Prostate gland (tissue), 2 donors: ENCODE data around the gene CDX1. TPM values are rescaled to one million over a fixed set of nuclear protein-coding genes. Genes with fewer than 3 reads are reported as not detected.
A peak's percentile ranks its signal among the peaks of the same experiment; 100 is the strongest.

ENCODE experiments used
- DNase-seq: peaks from one replicate; pipeline ENCODE4 v3.0.0-alpha.2; 2019; ENCODE audit warnings: low spot score
- H3K27ac ChIP-seq, 2 donors: fragments of 200-600 bp; sonication (generic); 2 replicates each; pipeline ENCODE4 v1.5.1; 2017 to 2019
- H3K27me3 ChIP-seq: fragments of 200-600 bp; sonication (generic); replicated peaks from 2 replicates; pipeline ENCODE4 v1.5.1; 2019; ENCODE audit not compliant: insufficient read depth
- H3K36me3 ChIP-seq, 2 donors: fragments of 200-600 bp; sonication (generic); 1 replicate in 1 of 2; 2 replicates in 1 of 2; pipeline versions ENCODE4 v1.5.1 to v1.8.1; 2017 to 2019
- H3K4me1 ChIP-seq: fragments of 200-600 bp; sonication (generic); replicated peaks from 2 replicates; pipeline ENCODE4 v1.5.1; 2019
- H3K4me3 ChIP-seq, 2 donors: fragments of 200-600 bp; sonication (generic); 2 replicates each; pipeline ENCODE4 v1.5.1; 2017 to 2019
- H3K9me3 ChIP-seq: fragments of 200-600 bp; sonication (generic); 2 replicates; pipeline ENCODE4 v1.5.1; 2017
- CTCF ChIP-seq, 4 experiments: fragments of 200-600 bp in 2 of 4; fragments of 450-650 bp in 2 of 4; sonication (generic) in 2 of 4; IDR thresholded peaks; 1 replicate in 3 of 4; 2 replicates in 1 of 4; pipeline ENCODE4 v1.5.1; 2016 to 2019; ENCODE audit warnings: antibody characterized with exemption in 4 of 4, mild to moderate bottlenecking in 2 of 4, moderate library complexity in 2 of 4
- POLR2A ChIP-seq: fragments of 450-650 bp; IDR thresholded peaks from one replicate; pipeline ENCODE4 v1.6.1; 2016; ENCODE audit warnings: antibody characterized with exemption, mild to moderate bottlenecking
- POLR2AphosphoS5 ChIP-seq: sonication (generic); formaldehyde crosslinking; IDR thresholded peaks from one replicate; pipeline ENCODE4 v1.6.1; 2017; ENCODE audit warnings: antibody characterized with exemption
- WGBS: methylation state at CpG from one replicate; pipeline ENCODE4 v1.1.5; 2018; 5-methylcytosine and 5-hydroxymethylcytosine counted together
- intact Hi-C: fragments of 100-400 bp; cut with DNase I; formaldehyde crosslinking; loops from one replicate; pipeline ENCODE4 v1.14.2; 2022
- total RNA-seq, 2 donors: library from RNA; depleted of rRNA; stranded (reverse); fragments of >200 nt; gene quantifications; one replicate each; pipeline ENCODE4 v1.1.0, GENCODE V29; 2016

The CDX1 gene
- total RNA-seq, 2 donors from 2014 or later = 3.2 TPM; not detected in 1

GRCh38 chr5:150133581-150134197 is 32.9 kb upstream of the CDX1 start:
- Histone ChIP-seq H3K9me3 (no peaks in the 10 kb centered on the region), H3K27me3 (no peaks in the 10 kb centered on the region), H3K4me1 (peaks cover 18% of the 10 kb centered on the region), H3K4me3 (no peak overlapping the region), H3K36me3 (no peaks in the 10 kb centered on the region), H3K27ac (no peak overlapping the region)
- no peak for DNase-seq
- TF ChIP-seq CTCF (IDR thresholded peaks at IDR 0.05) = no peak
- TF ChIP-seq POLR2A = no peak
- TF ChIP-seq POLR2AphosphoS5 = no peak
- WGBS = 67% methylated on average over 12 of the region's 16 CpGs
- intact Hi-C loops = loop anchor here (10.0 kb wide), 1 partner anchor 129 kb away; the partner anchor contains the start of genes HMGXB3 and TIGD6

- Histone ChIP-seq H3K4me3 (no peak overlapping the region), H3K36me3 (no peaks in the 10 kb centered on the region), H3K27ac (no peak overlapping the region), H3K27me3 (no peaks in the 10 kb centered on the region), H3K4me1 (peaks cover 23% of the 10 kb centered on the region), H3K9me3 (no peaks in the 10 kb centered on the region)
- no peak for DNase-seq
- 64% methylated on average over 7 of the region's 7 CpGs for WGBS
- intact Hi-C loops = loop anchor here (10.0 kb wide), 1 partner anchor 129 kb away; the partner anchor contains the start of genes HMGXB3 and TIGD6
- TF ChIP-seq CTCF (IDR thresholded peaks at IDR 0.05) = no peak
- no peak for TF ChIP-seq POLR2A
- no peak for TF ChIP-seq POLR2AphosphoS5
These were observed 32.4 kb upstream of the CDX1 start for GRCh38 chr5:150134198-150134588.

- Histone ChIP-seq H3K9me3 (no peaks in the 10 kb centered on the region), H3K27me3 (no peaks in the 10 kb centered on the region), H3K27ac (peak overlapping the region; percentile 74 to 78), H3K4me1 (peaks cover 23% of the 10 kb centered on the region), H3K4me3 (no peak overlapping the region), H3K36me3 (no peaks in the 10 kb centered on the region)
- WGBS = 81% methylated on average over 20 of the region's 21 CpGs
- intact Hi-C loops = loop anchor here (10.0 kb wide), 1 partner anchor 131 kb away; the partner anchor contains the start of genes HMGXB3 and TIGD6
- TF ChIP-seq POLR2A (no peak), POLR2AphosphoS5 (no peak), CTCF (IDR thresholded peaks at IDR 0.05) (no peak)
- no peak for DNase-seq
These were observed 30.8 kb upstream of the CDX1 start for GRCh38 chr5:150135557-150136304.

GRCh38 chr5:150136305-150137167 is 30.0 kb upstream of the CDX1 start:
- Histone ChIP-seq H3K4me3 (no peak overlapping the region), H3K27ac (peak overlapping the region; percentile 74 to 78), H3K9me3 (no peaks in the 10 kb centered on the region), H3K27me3 (no peaks in the 10 kb centered on the region), H3K36me3 (no peaks in the 10 kb centered on the region), H3K4me1 (peaks cover 23% of the 10 kb centered on the region)
- intact Hi-C loops = loop anchor here (10.0 kb wide), 1 partner anchor 132 kb away; the partner anchor contains the start of genes HMGXB3 and TIGD6
- WGBS = 78% methylated on average over 16 of the region's 16 CpGs
- no peak for DNase-seq
- no peak for TF ChIP-seq POLR2AphosphoS5
- TF ChIP-seq CTCF (IDR thresholded peaks at IDR 0.05) = no peak
- no peak for TF ChIP-seq POLR2A
